GM19468 (cell line): ENCODE measurements around the gene GDAP1L1.

ENCODE experiments used
- ATAC-seq: cut with Tn5 transposase; IDR thresholded peaks from one replicate; pipeline ENCODE4 v1.9.1; 2021; ENCODE audit warnings: mild to moderate bottlenecking, moderate library complexity, moderate number of reproducible peaks; ENCODE audit not compliant: unreplicated experiment; ENCODE audit errors: extremely low read depth

Gene GDAP1L1

DNA sequence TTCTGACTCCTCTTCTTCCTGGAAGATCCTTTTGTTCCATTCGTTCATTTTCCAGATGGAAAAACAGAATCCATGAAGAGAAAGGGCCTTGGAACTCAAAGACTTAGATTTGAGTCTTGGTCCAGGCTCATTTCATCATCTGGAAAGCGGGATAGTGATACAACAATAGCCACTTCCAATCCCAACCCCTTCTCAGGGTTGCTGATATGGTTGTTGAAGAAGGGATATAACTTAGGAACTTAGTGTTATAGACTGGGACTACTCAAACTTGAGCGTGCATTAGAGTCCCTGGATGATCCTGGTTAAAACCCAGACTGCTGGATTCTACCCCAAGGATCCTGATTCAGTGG lies 1.3 kb downstream of the GDAP1L1 start:
- no peak for ATAC-seq

DNA sequence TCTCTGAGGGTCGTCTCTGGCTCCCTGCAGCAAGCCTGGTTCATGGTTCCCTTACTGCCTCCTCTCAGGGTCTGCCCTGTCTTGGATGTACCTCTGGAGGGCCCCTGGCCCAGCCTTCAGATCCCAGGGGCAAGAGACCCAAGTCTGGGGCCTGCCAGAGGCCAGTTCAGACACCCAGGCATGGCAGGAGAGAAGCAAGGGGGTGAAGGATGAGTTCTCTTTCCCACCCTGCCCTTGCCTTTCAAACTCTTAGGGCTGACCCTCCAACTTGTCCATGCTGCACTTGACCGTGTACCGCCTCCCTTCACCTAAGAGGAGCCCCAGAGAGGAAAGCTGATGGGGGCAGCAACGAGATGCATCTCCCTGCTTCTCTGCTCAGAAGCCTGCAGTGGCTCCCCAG lies 4.2 kb downstream of the GDAP1L1 start:
- no peak for ATAC-seq

DNA sequence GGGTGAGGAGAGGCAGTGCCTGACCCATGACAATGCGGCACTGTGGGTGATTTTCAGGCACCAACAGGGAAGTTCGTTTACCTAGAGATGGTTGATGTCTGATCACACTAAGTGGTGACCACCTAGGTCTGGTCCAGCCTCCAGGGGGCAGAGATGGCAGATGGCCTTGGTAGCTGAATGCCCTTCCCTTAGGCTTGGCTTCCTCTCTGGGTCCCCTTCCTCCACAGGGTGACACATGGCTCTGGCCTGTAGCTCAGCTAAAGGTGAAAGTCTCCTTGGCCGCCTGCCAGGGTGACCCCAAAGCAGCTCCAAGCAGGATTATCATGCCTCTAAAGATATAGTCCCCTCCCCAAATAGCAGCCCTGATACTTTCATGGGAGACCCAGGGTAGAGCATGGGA lies 6.4 kb downstream of the GDAP1L1 start:
- ATAC-seq, result no peak

DNA sequence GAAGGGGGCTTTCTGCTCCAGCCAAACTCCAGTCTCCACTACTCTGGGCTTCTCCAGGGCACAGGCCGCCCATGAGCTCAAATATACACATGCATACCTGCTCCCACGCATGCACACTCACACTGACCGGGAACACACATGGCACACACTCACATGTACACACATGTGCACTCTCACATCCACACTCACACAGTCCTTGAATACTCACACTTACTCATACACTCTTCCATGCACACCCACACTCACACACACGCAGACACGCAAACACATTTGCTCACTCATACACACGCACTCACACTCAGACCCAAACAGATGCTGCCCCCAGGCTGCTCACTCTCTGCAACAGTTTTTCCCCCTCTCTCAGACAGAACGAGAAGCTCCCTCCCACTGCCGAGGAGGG lies 7.0 kb downstream of the GDAP1L1 start:
- no peak for ATAC-seq

DNA sequence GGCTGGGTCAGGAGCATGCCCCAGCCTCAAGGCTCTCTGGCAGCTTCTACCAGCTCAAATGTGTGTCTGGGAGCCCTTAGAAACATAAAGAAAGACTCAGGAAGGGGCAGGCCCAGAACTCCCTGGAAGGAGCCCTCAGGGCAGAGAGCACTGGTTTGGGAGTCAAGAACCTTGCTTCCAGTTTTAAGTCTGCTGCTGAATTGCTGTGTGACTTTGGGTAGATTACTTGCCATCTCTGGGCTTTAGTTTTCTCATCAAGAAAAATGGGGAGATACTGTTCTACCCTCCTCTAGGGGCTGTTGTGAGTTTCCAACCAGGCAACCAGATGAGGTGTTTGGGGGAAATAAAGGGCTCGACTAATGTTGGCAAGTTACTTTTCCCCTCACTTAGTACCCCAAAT lies 8.8 kb downstream of the GDAP1L1 start:
- no peak for ATAC-seq

DNA sequence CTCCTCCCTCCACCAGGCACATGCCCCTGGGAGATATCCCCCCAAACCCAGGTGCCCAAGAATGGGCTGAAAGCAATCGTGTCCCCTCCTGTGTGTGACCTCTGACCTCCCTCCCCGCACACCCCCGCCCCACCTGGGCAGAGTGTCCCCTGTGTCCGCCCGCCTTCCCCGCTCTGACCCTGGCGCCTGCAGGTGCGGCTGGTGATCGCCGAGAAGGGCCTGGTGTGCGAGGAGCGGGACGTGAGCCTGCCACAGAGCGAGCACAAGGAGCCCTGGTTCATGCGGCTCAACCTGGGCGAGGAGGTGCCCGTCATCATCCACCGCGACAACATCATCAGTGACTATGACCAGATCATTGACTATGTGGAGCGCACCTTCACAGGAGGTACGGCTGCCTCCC lies 9.9 kb downstream of the GDAP1L1 start:
- ATAC-seq, result no peak

DNA sequence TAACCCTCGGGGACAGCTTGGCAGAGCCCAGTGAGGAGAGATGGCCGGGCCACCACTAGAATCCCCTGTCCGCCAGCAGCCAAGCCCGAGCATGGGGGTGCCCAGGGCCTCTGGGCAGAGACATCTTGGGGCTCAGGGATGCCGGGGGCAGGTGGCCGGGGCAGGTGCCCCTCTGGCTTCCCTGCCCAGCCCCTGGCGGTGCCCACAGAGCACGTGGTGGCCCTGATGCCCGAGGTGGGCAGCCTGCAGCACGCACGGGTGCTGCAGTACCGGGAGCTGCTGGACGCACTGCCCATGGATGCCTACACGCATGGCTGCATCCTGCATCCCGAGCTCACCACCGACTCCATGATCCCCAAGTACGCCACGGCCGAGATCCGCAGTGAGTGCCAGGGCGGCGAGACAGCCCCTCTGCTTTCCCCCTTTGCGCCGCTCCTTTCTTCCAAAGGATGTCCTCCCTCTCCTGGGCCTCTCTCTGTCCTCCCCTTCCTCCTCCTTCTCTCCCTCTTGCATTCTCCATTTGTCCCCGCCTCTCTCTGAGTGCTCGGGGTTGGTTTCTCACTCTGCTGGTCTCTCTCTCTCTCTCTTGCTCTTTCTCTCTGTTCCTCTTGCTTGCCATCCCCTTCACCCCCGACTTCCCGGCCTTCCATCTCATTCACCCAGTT lies 11.2 kb downstream of the GDAP1L1 start:
- ATAC-seq, result no peak

DNA sequence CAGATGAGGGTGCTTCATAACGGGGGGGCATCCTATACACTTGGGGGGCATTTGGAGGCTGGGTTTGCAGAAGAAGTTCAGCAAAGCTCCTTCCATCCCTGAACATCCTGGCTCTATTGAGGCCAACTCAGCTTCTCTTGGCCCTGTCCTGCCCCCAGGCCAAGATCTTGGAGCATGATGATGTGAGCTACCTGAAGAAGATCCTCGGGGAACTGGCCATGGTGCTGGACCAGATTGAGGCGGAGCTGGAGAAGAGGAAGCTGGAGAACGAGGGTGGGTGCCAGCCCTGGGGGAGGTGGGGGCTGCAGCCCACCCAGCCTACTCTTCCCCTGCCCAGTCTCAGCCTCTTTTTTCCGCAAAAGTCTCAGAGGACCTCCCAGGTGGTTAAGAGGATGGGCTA lies 17.2 kb downstream of the GDAP1L1 start:
- no peak for ATAC-seq

DNA sequence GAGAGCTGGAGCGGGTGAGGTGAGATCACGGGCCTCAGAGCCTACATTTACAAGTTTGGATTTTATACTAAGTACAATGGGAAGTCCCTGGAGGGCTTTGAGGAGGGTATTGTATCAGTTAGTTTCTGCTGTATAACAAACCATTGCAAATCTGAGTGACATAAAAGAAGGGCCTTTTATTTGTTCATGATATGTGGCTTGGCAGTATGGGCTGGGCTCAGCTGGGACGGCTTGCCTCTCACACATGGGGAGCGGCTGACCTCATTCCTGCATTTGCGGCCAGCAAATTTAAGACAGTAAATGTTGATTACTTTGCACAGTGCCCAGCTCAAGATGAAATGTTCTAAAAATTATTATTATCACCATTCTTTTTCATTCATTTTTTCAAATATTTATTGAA lies 21.7 kb downstream of the GDAP1L1 start:
- ATAC-seq, result no peak

DNA sequence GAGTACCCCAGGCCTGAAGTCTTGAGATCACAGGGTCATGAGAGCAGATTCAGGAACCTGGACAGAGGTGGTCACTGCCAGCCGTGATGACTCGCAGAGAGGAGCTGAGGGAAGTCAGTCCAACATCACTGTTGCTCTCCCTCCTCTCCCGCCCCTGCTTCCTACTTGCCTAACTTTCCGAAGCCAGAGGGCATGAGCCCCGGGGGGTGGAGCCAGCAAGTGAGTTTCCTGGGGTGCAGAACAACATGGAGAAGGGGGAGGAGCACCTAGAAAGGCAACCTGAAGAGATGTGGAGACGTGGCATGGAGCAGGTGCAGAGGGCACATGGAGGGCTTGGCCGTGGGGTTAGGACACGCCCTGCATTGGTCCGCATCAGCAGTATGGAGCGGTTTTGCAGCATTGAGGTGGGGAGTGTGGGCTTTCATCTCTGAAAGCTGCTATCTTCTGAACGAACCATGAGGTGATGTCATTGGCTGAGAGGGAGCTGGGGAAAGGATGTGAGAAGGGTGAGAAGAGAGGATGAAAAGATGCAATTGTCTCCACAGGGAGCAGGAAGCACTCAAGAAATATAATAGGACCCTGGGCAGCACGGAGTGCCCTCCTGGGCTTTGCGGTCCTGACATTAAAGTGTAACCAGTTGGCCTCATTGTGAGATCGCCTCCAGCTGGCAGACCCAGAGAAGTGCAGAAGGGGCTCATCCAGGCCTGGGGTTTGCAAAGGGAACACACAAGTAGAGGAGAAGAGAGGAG lies 25.0 kb downstream of the GDAP1L1 start:
- no peak for ATAC-seq

DNA sequence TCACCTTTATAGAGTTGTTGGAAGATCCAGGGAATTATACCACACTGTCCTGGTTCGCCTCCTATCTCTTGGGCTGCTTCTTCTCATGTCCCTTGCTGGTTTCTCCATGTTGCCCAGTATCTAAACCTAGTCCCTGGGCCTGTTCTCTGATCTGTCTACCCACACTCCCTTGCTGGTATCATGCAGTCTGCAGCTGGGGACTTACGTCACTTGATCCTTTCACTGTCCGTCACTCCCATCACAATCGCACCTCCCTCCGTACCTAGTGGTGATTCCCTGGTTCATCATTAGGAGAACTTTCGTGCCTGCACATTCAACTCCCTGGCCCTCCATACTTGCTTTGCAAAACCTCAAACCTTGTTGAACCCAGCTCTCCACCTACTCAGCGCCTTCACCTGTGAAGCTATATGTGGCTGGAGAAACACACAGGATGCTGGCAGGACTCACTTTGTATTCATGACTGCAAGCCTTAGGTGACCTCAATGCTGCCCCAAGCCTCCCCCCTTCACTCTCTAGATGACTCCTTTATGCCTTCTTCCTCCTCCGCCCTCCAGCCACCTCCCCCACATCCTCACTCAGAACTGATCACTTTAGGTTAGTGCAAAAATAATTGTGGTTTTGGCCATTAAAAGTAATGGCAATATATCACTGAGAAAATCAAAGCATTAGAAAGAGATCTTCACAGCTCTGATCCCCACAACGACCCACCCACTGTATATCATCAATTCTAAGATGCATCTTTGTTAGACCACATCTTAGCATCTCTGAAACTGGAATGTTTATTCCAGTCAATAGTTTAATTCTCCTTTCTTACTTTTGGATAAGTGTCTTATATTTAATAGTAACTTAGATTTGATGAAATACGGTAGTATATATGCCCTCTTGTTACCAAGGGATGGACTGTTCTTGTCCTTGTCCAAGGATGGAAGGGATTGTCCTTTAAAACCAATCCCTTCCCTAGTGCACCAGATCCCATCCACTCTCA lies 26.4 kb downstream of the GDAP1L1 start:
- no peak for ATAC-seq

DNA sequence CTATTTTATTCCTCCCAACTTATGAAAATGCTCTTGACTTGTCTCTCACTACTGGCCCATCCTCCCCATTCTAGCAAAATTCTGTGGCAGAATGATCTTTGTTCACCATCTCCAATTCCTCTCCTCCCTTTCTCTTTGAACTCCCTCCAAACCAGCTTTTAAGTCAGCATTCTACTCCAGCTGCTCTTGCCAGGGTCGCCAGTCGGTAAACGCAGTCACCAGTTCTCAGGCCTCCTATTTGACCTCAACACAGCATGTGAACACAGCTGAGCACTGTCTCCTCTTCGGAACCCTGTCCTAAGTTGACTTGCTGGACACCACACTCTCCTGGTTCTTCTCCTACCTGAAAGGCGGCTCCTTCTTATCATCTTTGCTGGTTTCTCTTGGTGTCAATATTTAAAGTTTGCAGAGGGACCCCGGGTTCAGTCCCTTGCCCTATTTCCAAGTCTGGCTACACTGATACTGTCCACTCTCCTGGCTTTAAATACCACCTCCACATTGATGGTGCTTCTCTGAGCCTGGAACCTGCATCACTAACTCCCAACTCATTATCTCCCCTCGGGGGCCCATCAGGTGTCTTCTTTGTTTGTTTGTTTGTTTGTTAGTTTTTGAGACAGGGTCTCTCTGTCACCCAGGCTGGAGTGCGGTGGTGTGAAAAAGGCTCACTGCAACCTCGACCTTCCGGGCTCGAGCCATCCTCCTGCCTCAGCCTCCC lies 27.4 kb downstream of the GDAP1L1 start:
- ATAC-seq, result no peak

DNA sequence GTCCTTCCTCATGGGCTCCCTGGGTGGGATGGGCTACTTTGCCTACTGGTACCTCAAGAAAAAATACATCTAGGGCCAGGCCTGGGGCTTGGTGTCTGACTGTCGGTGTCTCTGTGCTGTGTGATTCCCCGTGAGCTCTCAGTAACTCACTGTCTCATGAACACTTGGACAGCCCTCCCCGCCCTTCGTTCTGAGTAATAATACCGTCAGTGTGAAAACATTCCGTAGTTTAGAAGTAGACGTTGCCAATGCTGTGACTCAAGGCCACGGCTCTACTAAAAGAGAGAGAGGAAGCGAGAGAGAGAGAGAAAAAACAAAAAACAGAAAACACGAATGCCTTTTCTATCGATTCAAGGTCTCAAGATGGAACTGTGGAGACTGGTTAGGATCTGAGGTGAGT lies 32.1 kb downstream of the GDAP1L1 start:
- ATAC-seq, result no peak

DNA sequence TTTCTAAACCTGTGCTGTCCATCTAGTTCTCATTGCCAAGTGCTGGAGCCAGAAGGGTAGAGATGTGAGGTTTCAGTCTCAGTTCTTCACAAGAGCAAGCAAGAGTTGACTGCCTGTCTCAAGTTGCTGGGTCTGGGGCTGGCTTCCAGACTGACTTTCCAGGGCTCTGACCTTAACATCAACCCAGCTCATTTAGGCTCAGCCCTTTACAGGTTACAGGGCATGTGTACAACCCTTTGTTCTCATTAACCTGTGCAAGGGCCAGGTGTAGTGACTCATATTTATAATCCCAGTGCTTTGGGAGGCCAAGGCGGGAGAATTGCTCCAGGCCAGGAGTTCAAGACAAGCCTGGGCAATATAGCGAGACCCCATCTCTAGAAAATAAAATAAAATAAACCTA lies 33.3 kb downstream of the GDAP1L1 start:
- ATAC-seq, result no peak

DNA sequence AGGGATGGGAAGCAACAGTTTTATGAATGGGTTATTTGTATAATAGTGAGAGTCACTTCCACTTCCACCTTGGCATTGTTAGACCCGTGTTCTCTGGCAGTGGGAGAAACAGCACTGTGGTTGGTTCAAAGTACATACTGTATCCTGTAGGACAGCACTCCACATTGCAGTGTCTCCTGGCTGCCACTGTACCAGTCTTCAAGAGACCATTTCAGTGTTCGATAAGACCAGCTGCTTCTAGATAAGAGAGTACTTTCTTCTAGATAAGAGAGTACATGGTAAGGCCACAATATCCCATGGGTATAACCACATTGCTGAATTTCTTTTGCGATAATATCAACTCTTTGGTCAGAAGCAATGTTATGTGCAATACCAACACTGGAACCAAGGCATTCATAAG lies 35.1 kb downstream of the GDAP1L1 start:
- ATAC-seq, result no peak

DNA sequence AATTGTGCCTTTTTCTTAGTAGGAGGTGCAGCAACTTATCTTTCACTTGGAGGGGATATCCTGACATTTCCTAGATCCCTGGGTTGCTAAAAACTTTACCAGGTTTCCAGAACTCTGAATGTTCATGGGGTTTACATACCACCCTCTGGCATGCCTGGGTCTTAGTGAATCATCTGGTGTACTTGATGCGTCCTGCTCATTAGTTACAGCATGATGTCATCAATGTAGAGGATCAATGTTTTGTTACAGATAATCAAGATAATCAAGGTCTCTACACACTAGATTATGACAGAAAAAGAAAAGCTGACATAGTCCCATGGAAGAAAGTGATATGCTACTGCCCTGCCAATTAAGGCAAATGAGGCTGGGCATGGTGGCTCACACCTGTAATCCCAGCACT lies 36.9 kb downstream of the GDAP1L1 start:
- no peak for ATAC-seq

DNA sequence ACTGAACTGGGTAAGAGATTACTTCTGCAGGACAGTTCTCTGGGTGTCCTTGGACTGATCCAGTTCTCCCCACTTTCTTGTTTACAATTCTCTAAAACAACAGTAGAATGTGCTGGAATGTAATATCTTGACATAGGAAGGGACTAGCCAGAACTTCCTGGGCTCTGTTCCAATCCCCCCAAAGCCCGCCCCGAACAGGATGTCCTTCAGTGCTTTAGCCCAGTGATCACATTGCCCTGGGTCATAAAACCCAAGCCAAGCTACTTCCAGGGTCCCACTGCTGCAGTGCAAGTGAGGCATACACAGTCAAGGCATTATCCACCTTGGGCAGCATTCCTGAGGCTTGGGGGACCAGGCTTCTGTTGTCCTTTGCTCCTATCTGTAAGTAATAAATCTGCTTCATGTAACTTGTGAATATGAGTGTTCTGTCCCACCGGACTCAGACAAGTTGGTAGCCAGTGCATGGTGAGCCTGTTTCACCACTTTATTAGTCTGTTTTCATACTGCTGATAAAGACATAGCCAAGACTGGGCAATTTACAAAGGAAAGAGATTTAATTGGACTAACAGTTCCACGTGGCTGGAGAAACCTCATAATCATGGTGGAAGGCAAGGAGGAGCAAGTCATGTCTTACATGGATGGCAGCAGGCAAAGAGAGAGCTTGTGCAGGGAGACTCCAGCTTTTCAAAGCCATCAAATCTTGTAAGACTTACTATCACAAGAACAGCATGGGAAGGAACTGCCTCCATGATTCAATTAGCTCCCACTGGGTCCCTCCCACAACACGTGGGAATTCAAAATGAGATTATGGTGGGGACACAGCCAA lies 40.4 kb downstream of the GDAP1L1 start:
- no peak for ATAC-seq

DNA sequence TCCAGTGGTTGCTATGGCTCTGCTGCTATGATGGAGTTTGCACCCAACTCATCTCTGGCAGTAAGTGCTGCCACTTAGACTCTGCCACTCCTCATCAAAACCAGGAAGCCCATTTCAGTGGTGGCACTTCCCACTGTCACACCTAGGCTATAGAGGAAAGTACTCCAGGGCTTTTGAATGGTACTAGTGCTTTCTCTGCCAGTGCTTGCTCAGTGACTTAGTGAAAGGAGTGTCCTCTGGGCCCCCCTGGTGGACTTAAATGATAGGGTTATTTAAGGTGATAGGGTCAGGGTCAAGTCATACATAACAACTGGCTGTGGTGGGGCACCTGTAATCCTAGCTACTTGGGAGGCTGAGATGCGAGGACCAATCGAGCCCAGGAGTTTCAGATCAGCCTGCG lies 41.1 kb downstream of the GDAP1L1 start:
- no peak for ATAC-seq

DNA sequence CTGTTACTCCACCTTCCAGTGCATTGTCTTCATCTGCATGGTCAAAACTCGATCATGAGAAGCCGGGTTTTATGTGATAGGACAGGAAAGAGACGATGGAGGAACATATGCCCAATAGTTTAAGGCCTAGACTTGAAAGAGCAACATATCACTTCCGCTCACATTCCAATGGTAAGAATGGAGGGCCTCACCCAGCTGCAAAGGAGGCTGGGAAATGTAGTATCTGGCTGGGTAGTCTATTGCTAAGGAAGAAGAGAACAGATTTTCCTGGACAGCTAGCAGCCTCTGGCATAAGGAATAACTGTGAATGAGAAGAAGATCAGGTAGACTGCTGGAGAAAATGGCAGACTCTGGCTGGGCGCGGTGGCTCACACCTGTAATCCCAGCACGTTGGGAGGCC lies 44.6 kb downstream of the GDAP1L1 start:
- ATAC-seq, result no peak

DNA sequence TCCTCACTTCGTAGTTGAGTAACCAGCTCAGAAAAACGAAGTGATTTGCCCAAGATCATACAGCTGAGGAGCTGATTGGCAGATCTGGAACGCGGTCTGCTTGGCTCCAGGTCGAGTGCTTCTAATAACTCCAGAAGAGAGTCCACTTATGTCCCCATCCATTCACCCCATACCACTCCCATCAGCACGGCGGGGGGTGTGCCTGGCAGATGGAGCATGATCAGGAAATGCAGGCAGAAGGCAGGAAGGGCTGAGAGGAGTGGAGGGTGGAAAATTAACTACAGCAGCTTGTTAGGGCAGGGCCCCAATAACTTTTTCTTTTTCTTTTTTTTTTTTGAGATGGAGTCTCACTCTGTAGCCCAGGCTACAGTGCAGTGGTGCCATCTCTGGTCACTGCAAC lies 48.9 kb downstream of the GDAP1L1 start:
- ATAC-seq, result no peak
